NB4 (cell line): ENCODE data around the gene TXLNB.

Source experiments
- POLR2A ChIP-seq: IDR thresholded peaks from 2 replicates; pipeline ENCODE4 v1.6.1; 2011; ENCODE audit warnings: mild to moderate bottlenecking; ENCODE audit not compliant: insufficient read length; ENCODE audit errors: extremely low read depth
- TF ChIP-seq, protein P1 (sequence below): IDR thresholded peaks from one replicate; pipeline ENCODE4 v1.5.1; 2012; ENCODE audit warnings: low read depth, low read length

DNA sequence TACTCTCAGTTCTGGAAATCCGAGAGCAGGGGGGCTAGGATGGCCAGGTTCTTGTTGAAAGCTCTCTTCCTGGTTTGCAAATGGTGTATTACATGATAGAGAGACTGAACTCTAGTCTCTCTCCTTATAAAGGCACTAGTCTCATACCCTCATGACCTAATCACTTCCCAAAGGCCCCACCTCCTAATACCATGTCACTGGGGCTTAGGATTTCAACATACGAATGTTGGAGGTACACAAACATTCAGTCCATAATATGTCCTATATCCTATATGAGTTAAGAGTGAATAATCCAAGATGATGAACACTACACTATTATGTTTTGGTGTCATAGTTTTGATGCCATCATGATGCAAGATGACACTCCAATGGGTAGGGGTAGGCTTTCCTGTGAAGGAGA lies 20.0 kb upstream of the TXLNB start:
- TF ChIP-seq, protein P1, sequence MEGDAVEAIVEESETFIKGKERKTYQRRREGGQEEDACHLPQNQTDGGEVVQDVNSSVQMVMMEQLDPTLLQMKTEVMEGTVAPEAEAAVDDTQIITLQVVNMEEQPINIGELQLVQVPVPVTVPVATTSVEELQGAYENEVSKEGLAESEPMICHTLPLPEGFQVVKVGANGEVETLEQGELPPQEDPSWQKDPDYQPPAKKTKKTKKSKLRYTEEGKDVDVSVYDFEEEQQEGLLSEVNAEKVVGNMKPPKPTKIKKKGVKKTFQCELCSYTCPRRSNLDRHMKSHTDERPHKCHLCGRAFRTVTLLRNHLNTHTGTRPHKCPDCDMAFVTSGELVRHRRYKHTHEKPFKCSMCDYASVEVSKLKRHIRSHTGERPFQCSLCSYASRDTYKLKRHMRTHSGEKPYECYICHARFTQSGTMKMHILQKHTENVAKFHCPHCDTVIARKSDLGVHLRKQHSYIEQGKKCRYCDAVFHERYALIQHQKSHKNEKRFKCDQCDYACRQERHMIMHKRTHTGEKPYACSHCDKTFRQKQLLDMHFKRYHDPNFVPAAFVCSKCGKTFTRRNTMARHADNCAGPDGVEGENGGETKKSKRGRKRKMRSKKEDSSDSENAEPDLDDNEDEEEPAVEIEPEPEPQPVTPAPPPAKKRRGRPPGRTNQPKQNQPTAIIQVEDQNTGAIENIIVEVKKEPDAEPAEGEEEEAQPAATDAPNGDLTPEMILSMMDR, result no peak
- no peak for TF ChIP-seq POLR2A
